Lower leg skin (tissue), 3 donors: ENCODE measurements around the gene CDH11.

Source experiments
- CTCF ChIP-seq, 3 donors: fragments of 450-650 bp; IDR thresholded peaks; one replicate each; pipeline ENCODE4 v1.5.1; 2016; ENCODE audit warnings: antibody characterized with exemption in 3 of 3, mild to moderate bottlenecking in 3 of 3, moderate library complexity in 2 of 3
- POLR2A ChIP-seq, 2 donors: fragments of 450-650 bp; IDR thresholded peaks; one replicate each; pipeline ENCODE4 v1.6.1; 2016 to 2017; ENCODE audit warnings: antibody characterized with exemption in 2 of 2, mild to moderate bottlenecking in 1 of 2, moderate library complexity in 1 of 2

GRCh38 chr16:64919141-64919540, 202.7 kb downstream of the CDH11 start:
- TF ChIP-seq CTCF (IDR thresholded peaks at IDR 0.05) (no peak), POLR2A (IDR thresholded peaks at IDR 0.05) (no peak)
